GM18519 (cell line): ENCODE results near the gene LNPK.
"Not testable (repeated sequence)": the region's sequence is repeated elsewhere in the genome, so short reads cannot be mapped to it uniquely, and the experiment has no call there.

Experiments
- ATAC-seq: cut with Tn5 transposase; IDR thresholded peaks from one replicate; pipeline ENCODE4 v1.9.1; 2021; ENCODE audit warnings: mild to moderate bottlenecking, moderate library complexity; ENCODE audit not compliant: unreplicated experiment, low FRiP score

LNPK gene

GRCh38 chr2:175913849-175914743, 88.0 kb downstream of the LNPK start:
- not testable (repeated sequence) for ATAC-seq

- ATAC-seq = not testable (repeated sequence)
Measured at GRCh38 chr2:175913267-175913666, 88.8 kb downstream of the LNPK start.

- no peak for ATAC-seq
Measured at GRCh38 chr2:175904035-175904434, 98.0 kb downstream of the LNPK start.

- ATAC-seq = no peak
Measured at GRCh38 chr2:175903384-175903936, 98.6 kb downstream of the LNPK start.

- not testable (repeated sequence) for ATAC-seq
Measured at GRCh38 chr2:175895957-175896356, 106.1 kb downstream of the LNPK start.

GRCh38 chr2:175892046-175892445, 110.0 kb downstream of the LNPK start:
- ATAC-seq = no peak

- no peak for ATAC-seq
Measured at GRCh38 chr2:175890636-175891242, 111.3 kb downstream of the LNPK start.

GRCh38 chr2:175889701-175890302, 112.3 kb downstream of the LNPK start:
- ATAC-seq = no peak

- ATAC-seq = no peak
Measured at GRCh38 chr2:175887776-175888175, 114.3 kb downstream of the LNPK start.

GRCh38 chr2:175884697-175885393, 117.2 kb downstream of the LNPK start:
- ATAC-seq = no peak

- ATAC-seq = no peak
Measured at GRCh38 chr2:175883586-175884194, 118.4 kb downstream of the LNPK start.

GRCh38 chr2:175879679-175880078, 122.4 kb downstream of the LNPK start:
- no peak for ATAC-seq

- no peak for ATAC-seq
Measured at GRCh38 chr2:175877845-175878544, 124.1 kb downstream of the LNPK start.

- ATAC-seq = no peak
Measured at GRCh38 chr2:175874291-175874690, 127.8 kb downstream of the LNPK start.
